GM23338 (cell line): ENCODE measurements around the gene SLC26A5.

Experiments
- CREB1 ChIP-seq: fragments of 250-450 bp; sonication (Bioruptor Pico); IDR thresholded peaks from 2 replicates; pipeline ENCODE4 v1.5.0; 2020; ENCODE audit warnings: low read depth, mild to moderate bottlenecking, moderate library complexity
- CTCF ChIP-seq, 2 experiments: fragments of 200-600 bp in 1 of 2; sonication (generic) in 1 of 2; conservative IDR thresholded peaks; 2 replicates each; pipeline versions ENCODE4 v1.5.1 to v1.6.1; 2016 to 2017; ENCODE audit warnings: antibody characterized with exemption in 2 of 2, low read depth in 2 of 2, mild to moderate bottlenecking in 2 of 2, moderate library complexity in 1 of 2
- EZH2 ChIP-seq: fragments of 200-600 bp; sonication (generic); IDR thresholded peaks from one replicate; pipeline ENCODE4 v1.8.0; 2017; ENCODE audit warnings: antibody characterized with exemption, mild to moderate bottlenecking, low read depth; ENCODE audit not compliant: unreplicated experiment
- EZH2phosphoT487 ChIP-seq: fragments of 200-600 bp; sonication (generic); IDR thresholded peaks from one replicate; pipeline ENCODE4 v1.8.1; 2018; ENCODE audit warnings: antibody characterized with exemption; ENCODE audit not compliant: unreplicated experiment
- JUNB ChIP-seq: IDR thresholded peaks from one replicate; pipeline ENCODE4 v1.6.1; 2016; ENCODE audit warnings: antibody characterized with exemption; ENCODE audit not compliant: unreplicated experiment
- NANOG ChIP-seq: IDR thresholded peaks from 2 replicates; pipeline ENCODE4 v1.6.1; 2016; ENCODE audit warnings: antibody characterized with exemption, borderline replicate concordance
- POLR2AphosphoS5 ChIP-seq: IDR thresholded peaks from 2 replicates; pipeline ENCODE4 v1.6.1; 2016; ENCODE audit warnings: antibody characterized with exemption, low read depth
- STAT1 ChIP-seq: IDR thresholded peaks from one replicate; pipeline ENCODE4 v1.6.1; 2016; ENCODE audit warnings: antibody characterized with exemption; ENCODE audit not compliant: unreplicated experiment
- ZNF114 ChIP-seq: fragments of 250-450 bp; sonication (Bioruptor Pico); IDR thresholded peaks from 2 replicates; pipeline ENCODE4 v1.5.0; 2020; ENCODE audit warnings: mild to moderate bottlenecking, moderate library complexity
- ZNF331 ChIP-seq: fragments of 250-450 bp; sonication (Bioruptor Pico); IDR thresholded peaks from 2 replicates; pipeline ENCODE4 v1.5.0; 2020; ENCODE audit warnings: low read depth, mild to moderate bottlenecking, moderate library complexity
- TF ChIP-seq, protein P1 (sequence below): IDR thresholded peaks from 2 replicates; pipeline ENCODE4 v1.6.1; 2016; ENCODE audit warnings: antibody characterized with exemption
- TF ChIP-seq, protein P2 (sequence below): fragments of 250-450 bp; sonication (Bioruptor Pico); IDR thresholded peaks from 2 replicates; pipeline ENCODE4 v1.5.0; 2020; ENCODE audit warnings: mild to moderate bottlenecking, moderate library complexity
- TF ChIP-seq, protein P3 (sequence below): IDR thresholded peaks from one replicate; pipeline ENCODE4 v1.6.1; 2018; ENCODE audit warnings: antibody characterized with exemption; ENCODE audit not compliant: unreplicated experiment

- TF ChIP-seq CTCF (conservative IDR thresholded peaks at IDR 0.05; ENCODE audit: low read depth in 2 of 2) (no peak), POLR2AphosphoS5 (no peak), CREB1 (CRISPR knock-in tag) (no peak), EZH2 (no peak), ZNF114 (CRISPR knock-in tag) (no peak), JUNB (no peak), EZH2phosphoT487 (no peak), ZNF331 (CRISPR knock-in tag) (no peak), NANOG (no peak), STAT1 (no peak)
- TF ChIP-seq, protein P1, sequence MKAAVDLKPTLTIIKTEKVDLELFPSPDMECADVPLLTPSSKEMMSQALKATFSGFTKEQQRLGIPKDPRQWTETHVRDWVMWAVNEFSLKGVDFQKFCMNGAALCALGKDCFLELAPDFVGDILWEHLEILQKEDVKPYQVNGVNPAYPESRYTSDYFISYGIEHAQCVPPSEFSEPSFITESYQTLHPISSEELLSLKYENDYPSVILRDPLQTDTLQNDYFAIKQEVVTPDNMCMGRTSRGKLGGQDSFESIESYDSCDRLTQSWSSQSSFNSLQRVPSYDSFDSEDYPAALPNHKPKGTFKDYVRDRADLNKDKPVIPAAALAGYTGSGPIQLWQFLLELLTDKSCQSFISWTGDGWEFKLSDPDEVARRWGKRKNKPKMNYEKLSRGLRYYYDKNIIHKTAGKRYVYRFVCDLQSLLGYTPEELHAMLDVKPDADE, result no peak
- TF ChIP-seq, protein P2, sequence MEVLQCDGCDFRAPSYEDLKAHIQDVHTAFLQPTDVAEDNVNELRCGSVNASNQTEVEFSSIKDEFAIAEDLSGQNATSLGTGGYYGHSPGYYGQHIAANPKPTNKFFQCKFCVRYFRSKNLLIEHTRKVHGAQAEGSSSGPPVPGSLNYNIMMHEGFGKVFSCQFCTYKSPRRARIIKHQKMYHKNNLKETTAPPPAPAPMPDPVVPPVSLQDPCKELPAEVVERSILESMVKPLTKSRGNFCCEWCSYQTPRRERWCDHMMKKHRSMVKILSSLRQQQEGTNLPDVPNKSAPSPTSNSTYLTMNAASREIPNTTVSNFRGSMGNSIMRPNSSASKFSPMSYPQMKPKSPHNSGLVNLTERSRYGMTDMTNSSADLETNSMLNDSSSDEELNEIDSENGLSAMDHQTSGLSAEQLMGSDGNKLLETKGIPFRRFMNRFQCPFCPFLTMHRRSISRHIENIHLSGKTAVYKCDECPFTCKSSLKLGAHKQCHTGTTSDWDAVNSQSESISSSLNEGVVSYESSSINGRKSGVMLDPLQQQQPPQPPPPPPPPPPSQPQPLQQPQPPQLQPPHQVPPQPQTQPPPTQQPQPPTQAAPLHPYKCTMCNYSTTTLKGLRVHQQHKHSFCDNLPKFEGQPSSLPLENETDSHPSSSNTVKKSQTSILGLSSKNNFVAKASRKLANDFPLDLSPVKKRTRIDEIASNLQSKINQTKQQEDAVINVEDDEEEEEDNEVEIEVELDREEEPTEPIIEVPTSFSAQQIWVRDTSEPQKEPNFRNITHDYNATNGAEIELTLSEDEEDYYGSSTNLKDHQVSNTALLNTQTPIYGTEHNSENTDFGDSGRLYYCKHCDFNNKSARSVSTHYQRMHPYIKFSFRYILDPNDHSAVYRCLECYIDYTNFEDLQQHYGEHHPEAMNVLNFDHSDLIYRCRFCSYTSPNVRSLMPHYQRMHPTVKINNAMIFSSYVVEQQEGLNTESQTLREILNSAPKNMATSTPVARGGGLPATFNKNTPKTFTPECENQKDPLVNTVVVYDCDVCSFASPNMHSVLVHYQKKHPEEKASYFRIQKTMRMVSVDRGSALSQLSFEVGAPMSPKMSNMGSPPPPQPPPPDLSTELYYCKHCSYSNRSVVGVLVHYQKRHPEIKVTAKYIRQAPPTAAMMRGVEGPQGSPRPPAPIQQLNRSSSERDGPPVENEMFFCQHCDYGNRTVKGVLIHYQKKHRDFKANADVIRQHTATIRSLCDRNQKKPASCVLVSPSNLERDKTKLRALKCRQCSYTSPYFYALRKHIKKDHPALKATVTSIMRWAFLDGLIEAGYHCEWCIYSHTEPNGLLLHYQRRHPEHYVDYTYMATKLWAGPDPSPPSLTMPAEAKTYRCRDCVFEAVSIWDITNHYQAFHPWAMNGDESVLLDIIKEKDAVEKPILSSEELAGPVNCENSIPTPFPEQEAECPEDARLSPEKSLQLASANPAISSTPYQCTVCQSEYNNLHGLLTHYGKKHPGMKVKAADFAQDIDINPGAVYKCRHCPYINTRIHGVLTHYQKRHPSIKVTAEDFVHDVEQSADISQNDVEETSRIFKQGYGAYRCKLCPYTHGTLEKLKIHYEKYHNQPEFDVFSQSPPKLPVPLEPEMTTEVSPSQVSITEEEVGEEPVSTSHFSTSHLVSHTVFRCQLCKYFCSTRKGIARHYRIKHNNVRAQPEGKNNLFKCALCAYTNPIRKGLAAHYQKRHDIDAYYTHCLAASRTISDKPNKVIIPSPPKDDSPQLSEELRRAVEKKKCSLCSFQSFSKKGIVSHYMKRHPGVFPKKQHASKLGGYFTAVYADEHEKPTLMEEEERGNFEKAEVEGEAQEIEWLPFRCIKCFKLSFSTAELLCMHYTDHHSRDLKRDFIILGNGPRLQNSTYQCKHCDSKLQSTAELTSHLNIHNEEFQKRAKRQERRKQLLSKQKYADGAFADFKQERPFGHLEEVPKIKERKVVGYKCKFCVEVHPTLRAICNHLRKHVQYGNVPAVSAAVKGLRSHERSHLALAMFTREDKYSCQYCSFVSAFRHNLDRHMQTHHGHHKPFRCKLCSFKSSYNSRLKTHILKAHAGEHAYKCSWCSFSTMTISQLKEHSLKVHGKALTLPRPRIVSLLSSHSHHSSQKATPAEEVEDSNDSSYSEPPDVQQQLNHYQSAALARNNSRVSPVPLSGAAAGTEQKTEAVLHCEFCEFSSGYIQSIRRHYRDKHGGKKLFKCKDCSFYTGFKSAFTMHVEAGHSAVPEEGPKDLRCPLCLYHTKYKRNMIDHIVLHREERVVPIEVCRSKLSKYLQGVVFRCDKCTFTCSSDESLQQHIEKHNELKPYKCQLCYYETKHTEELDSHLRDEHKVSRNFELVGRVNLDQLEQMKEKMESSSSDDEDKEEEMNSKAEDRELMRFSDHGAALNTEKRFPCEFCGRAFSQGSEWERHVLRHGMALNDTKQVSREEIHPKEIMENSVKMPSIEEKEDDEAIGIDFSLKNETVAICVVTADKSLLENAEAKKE, result no peak
- TF ChIP-seq, protein P3, sequence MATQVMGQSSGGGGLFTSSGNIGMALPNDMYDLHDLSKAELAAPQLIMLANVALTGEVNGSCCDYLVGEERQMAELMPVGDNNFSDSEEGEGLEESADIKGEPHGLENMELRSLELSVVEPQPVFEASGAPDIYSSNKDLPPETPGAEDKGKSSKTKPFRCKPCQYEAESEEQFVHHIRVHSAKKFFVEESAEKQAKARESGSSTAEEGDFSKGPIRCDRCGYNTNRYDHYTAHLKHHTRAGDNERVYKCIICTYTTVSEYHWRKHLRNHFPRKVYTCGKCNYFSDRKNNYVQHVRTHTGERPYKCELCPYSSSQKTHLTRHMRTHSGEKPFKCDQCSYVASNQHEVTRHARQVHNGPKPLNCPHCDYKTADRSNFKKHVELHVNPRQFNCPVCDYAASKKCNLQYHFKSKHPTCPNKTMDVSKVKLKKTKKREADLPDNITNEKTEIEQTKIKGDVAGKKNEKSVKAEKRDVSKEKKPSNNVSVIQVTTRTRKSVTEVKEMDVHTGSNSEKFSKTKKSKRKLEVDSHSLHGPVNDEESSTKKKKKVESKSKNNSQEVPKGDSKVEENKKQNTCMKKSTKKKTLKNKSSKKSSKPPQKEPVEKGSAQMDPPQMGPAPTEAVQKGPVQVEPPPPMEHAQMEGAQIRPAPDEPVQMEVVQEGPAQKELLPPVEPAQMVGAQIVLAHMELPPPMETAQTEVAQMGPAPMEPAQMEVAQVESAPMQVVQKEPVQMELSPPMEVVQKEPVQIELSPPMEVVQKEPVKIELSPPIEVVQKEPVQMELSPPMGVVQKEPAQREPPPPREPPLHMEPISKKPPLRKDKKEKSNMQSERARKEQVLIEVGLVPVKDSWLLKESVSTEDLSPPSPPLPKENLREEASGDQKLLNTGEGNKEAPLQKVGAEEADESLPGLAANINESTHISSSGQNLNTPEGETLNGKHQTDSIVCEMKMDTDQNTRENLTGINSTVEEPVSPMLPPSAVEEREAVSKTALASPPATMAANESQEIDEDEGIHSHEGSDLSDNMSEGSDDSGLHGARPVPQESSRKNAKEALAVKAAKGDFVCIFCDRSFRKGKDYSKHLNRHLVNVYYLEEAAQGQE, result no peak
Observed at GRCh38 chr7:103336761-103337160, 109.2 kb downstream of the SLC26A5 start.
